ENCODE results near the gene HIP1R.

HIP1R gene

GRCh38 chr12:122847921-122848421 lies 12.7 kb downstream of the HIP1R start:
- Histone ChIP-seq H3K36me3 (ENCODE audit: control insufficient read depth, insufficient read depth, low read length) (no peaks in the 10 kb centered on the region), H3K9ac (no peak overlapping the region)
- TF ChIP-seq CTCF (IDR thresholded peaks at IDR 0.05) = no peak

GRCh38 chr12:122848471-122849351 lies 13.5 kb downstream of the HIP1R start:
- H3K9ac ChIP-seq = no peak overlapping the region
- peaks cover 12% of the 10 kb centered on the region for H3K4me1 ChIP-seq
- H2AFZ ChIP-seq = no peak overlapping the region
- H3K4me3 ChIP-seq (ENCODE audit: low read depth, low read length) = no peak overlapping the region
- H3K79me2 ChIP-seq = peaks cover 25% of the 10 kb centered on the region
- H3K27me3 ChIP-seq (ENCODE audit: control insufficient read depth, insufficient read depth, low read length) = no peaks in the 10 kb centered on the region
- H3K4me2 ChIP-seq (ENCODE audit: low read length) = no peak overlapping the region
- H3K9me3 ChIP-seq (ENCODE audit: control insufficient read depth, low read length) = no peaks in the 10 kb centered on the region
- no peaks in the 10 kb centered on the region for H3K36me3 ChIP-seq (ENCODE audit: control insufficient read depth, insufficient read depth, low read length)
- H3K27ac ChIP-seq = no peak overlapping the region
- TF ChIP-seq CTCF (IDR thresholded peaks at IDR 0.05) = no peak

More at GRCh38 chr12:122847921-122848421, 12.7 kb downstream of the HIP1R start:
- Histone ChIP-seq H3K79me2 (peaks cover 30% of the 10 kb centered on the region), H3K4me1 (peaks cover 12% of the 10 kb centered on the region), H3K9me3 (ENCODE audit: control insufficient read depth, low read length) (no peaks in the 10 kb centered on the region), H3K27ac (no peak overlapping the region), H2AFZ (no peak overlapping the region), H3K27me3 (ENCODE audit: control insufficient read depth, insufficient read depth, low read length) (no peaks in the 10 kb centered on the region), H3K4me2 (ENCODE audit: low read length) (no peak overlapping the region), H3K4me3 (ENCODE audit: low read depth, low read length) (no peak overlapping the region)

DNA sequence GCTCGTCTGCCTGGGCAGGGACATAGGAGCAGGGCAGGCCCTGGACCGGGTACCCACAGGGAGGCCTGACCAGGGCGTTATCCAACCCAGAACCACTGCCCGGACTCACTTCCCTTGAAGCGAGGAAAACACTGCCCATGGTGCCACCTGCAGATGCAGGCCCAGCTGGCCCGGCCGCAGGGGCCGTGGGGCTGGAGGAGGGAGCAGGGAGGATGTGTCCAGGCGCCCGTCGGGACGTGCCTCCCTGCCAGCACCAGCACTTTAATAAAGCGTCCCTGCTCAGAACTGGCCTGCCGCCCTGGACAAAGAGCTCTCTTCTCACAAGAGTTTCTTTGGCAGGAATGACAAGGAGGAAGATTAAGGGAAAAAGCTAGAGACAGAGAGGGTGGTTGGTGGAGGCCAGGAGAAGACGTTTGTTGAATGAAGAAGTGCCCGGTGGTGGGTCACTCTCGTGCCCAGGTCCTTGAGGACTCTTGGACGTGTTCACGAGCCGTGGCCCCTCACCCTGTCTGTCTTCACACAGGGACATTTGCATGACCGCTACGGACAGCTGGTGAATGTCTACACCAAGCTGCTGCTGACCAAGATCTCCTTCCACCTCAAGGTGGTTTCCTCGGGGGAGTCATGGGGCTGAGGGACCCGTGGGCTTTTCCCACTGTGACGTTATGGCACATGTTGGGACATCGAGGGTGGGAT lies 14.2 kb downstream of the HIP1R start:
- H2AFZ ChIP-seq = no peak overlapping the region
- H3K27ac ChIP-seq = no peak overlapping the region
- H3K9ac ChIP-seq = no peak overlapping the region
- H3K4me2 ChIP-seq (ENCODE audit: low read length) = no peak overlapping the region
- H3K4me3 ChIP-seq (ENCODE audit: low read depth, low read length) = no peak overlapping the region
- peaks cover 12% of the 10 kb centered on the region for H3K4me1 ChIP-seq
- H3K9me3 ChIP-seq (ENCODE audit: control insufficient read depth, low read length) = no peaks in the 10 kb centered on the region
- H3K79me2 ChIP-seq = peaks cover 22% of the 10 kb centered on the region
- TF ChIP-seq CTCF (IDR thresholded peaks at IDR 0.05) = no peak
- H3K27me3 ChIP-seq (ENCODE audit: control insufficient read depth, insufficient read depth, low read length) = no peaks in the 10 kb centered on the region
- H3K36me3 ChIP-seq (ENCODE audit: control insufficient read depth, insufficient read depth, low read length) = no peaks in the 10 kb centered on the region

GRCh38 chr12:122850048-122850445 lies 14.8 kb downstream of the HIP1R start:
- peaks cover 12% of the 10 kb centered on the region for H3K4me1 ChIP-seq
- H3K4me3 ChIP-seq (ENCODE audit: low read depth, low read length) = no peak overlapping the region
- H3K79me2 ChIP-seq = peaks cover 17% of the 10 kb centered on the region
- no peaks in the 10 kb centered on the region for H3K36me3 ChIP-seq (ENCODE audit: control insufficient read depth, insufficient read depth, low read length)
- no peaks in the 10 kb centered on the region for H3K27me3 ChIP-seq (ENCODE audit: control insufficient read depth, insufficient read depth, low read length)
- H2AFZ ChIP-seq = no peak overlapping the region
- H3K4me2 ChIP-seq (ENCODE audit: low read length) = no peak overlapping the region
- no peak overlapping the region for H3K27ac ChIP-seq
- no peak overlapping the region for H3K9ac ChIP-seq
- TF ChIP-seq CTCF (IDR thresholded peaks at IDR 0.05) = no peak
- no peaks in the 10 kb centered on the region for H3K9me3 ChIP-seq (ENCODE audit: control insufficient read depth, low read length)

All from parathyroid adenoma (tissue), 2 donors.